ENCODE results near the gene MSMP. TPM values are rescaled to one million over a fixed set of nuclear protein-coding genes. Genes with fewer than 3 reads are reported as not detected.
A peak's percentile ranks its signal among the peaks of the same experiment; 100 is the strongest.

Gene MSMP
- total RNA-seq, 4 donors from 2014 or later = not detected

DNA sequence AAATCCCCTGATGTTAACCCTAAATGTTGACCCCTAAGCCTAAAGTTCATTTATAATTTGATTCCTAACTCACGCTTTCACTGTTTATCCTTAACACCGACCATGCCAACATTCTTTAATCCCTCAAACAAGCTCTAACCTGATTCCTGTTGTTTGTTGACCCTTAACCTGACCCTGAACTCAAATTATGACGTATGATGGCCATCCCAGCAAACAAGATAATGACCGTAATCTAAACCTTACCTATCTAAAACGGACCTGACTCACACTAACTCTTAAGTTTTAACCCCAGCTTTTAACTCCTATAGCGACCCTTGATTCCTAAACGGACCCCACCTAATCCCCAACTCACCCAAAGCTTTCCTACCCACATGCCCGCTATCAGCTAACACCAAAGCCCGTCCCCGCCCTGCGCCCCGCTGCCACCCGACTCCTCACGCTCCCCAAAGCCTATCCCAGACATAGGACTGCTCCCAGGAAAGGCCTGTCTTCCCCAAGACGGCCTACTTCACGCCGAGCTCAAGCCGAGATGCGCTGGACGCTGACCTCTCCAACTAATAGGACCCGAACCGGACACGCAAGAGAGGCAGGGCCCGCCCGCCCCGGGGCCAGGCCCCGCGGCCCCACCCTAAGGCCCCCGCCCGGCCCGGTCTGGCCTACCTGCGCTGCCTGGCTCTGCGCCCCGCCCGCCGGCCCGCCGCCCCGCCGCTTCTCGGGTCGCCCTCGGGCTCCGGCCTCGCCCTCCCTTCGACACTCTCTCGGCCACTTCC lies 22.5 kb downstream of the MSMP start:
- intact Hi-C loops (cut with DNase I; ENCODE audit: low total_unique reads) (loop anchor here (1.0 to 10.0 kb wide), 8 partner anchors 18 to 461 kb away; partner anchors contain the start of genes CCDC107, CLTA, GBA2 and HINT2), in situ Hi-C loops (cut with MboI; ENCODE audit: low sequenced_read_pairs in 4 of 4) (loop anchor here in 1 of 4 donors (25.0 kb wide), 1 partner anchor 244 kb away; the partner anchor contains the start of gene RUSC2)
- no peaks in the 10 kb centered on the region for H3K27me3 ChIP-seq
- ATAC-seq = no peak
- no peaks in the 10 kb centered on the region for H3K9me3 ChIP-seq
- peak overlapping the region; percentile 88 to 98 (median 92) for H3K27ac ChIP-seq
- no peak for TF ChIP-seq POLR2A (IDR thresholded peaks at IDR 0.05)
- TF ChIP-seq, protein P1, sequence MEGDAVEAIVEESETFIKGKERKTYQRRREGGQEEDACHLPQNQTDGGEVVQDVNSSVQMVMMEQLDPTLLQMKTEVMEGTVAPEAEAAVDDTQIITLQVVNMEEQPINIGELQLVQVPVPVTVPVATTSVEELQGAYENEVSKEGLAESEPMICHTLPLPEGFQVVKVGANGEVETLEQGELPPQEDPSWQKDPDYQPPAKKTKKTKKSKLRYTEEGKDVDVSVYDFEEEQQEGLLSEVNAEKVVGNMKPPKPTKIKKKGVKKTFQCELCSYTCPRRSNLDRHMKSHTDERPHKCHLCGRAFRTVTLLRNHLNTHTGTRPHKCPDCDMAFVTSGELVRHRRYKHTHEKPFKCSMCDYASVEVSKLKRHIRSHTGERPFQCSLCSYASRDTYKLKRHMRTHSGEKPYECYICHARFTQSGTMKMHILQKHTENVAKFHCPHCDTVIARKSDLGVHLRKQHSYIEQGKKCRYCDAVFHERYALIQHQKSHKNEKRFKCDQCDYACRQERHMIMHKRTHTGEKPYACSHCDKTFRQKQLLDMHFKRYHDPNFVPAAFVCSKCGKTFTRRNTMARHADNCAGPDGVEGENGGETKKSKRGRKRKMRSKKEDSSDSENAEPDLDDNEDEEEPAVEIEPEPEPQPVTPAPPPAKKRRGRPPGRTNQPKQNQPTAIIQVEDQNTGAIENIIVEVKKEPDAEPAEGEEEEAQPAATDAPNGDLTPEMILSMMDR (IDR thresholded peaks at IDR 0.05 in 4 of 5, conservative IDR thresholded peaks at IDR 0.05 in 1 of 5) = no peak
- H3K36me3 ChIP-seq = peaks cover 0 to 28% of the 10 kb centered on the region in 2 donors
- H3K4me3 ChIP-seq = peak overlapping the region; percentile 68 to 94 (median 87)
- peaks cover 51 to 62% of the 10 kb centered on the region in 2 donors for H3K4me1 ChIP-seq
- DNase-seq = no peak

- ATAC-seq (no peak), DNase-seq (no peak)
- Histone ChIP-seq H3K36me3 (peaks cover 0 to 19% of the 10 kb centered on the region in 2 donors), H3K27me3 (no peaks in the 10 kb centered on the region), H3K27ac (peak overlapping the region; percentile 88 to 98 (median 92)), H3K9me3 (no peaks in the 10 kb centered on the region), H3K4me1 (peaks cover 51 to 65% of the 10 kb centered on the region in 2 donors), H3K4me3 (peak overlapping the region; percentile 68 to 94 (median 87))
- in situ Hi-C loops (cut with MboI; ENCODE audit: low sequenced_read_pairs in 4 of 4) = loop anchor here in 1 of 4 donors (25.0 kb wide), 1 partner anchor 243 kb away; the partner anchor contains the start of gene RUSC2
- intact Hi-C loops (cut with DNase I; ENCODE audit: low total_unique reads) = loop anchor here (5.0 to 10.0 kb wide), 2 partner anchors 246 to 462 kb away; partner anchors contain the start of gene CLTA
- TF ChIP-seq, protein P1 (IDR thresholded peaks at IDR 0.05 in 4 of 5, conservative IDR thresholded peaks at IDR 0.05 in 1 of 5) = no peak
- no peak for TF ChIP-seq POLR2A (IDR thresholded peaks at IDR 0.05)
These were observed 23.6 kb downstream of the MSMP start for GRCh38 chr9:35730486-35730854.

DNA sequence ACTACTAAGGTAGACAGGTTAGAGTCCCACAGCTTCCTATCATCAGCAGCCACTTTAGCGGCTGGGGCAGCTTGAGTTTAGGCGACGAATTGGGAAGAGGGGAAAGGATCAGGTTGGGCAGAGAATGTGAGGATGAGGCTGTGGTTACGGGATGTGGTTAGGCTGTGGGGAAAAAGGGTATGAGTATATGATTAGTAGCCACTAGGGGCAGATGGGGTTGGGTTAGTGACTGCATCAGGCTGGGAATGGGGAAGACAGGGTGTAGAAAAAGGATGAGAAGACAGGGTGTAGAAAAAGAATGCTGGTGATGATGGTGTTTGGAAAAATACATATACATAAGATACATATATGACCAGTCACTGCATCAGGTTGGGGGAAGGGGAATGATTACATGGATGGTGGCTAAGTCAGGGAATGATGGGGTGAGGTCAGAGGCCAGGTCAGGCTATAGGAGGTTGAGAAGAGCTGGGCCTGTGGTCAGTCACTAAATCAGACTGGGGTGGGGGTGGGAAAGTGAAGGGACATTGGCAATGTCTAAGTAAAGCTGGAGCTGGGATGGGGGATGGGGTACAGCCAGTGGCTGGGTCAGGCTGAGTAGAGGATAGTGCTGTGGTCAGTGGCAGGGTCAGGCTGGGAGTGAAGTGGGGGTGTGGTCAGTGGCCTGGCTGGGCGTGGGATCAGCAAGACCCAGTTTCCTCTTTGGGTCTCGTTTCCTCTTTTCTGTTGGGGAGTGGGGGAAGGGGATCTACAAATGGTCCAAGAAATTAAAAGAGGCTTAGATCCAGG lies 24.2 kb downstream of the MSMP start:
- ATAC-seq (no peak), DNase-seq (peak; percentile 19 to 51)
- Histone ChIP-seq H3K4me1 (peaks cover 51 to 65% of the 10 kb centered on the region in 2 donors), H3K9me3 (no peaks in the 10 kb centered on the region), H3K4me3 (peak overlapping the region; percentile 27 to 94 (median 77)), H3K27ac (peak overlapping the region; percentile 88 to 98 (median 92)), H3K36me3 (peaks cover 0 to 19% of the 10 kb centered on the region in 2 donors), H3K27me3 (no peaks in the 10 kb centered on the region)
- in situ Hi-C loops (cut with MboI; ENCODE audit: low sequenced_read_pairs in 4 of 4) (loop anchor here in 2 of 4 donors (10.0 to 25.0 kb wide), 2 partner anchors 65 to 243 kb away; partner anchors contain the start of genes ARHGEF39 (in 1 of the 2) and RUSC2 (in 1 of the 2)), intact Hi-C loops (cut with DNase I; ENCODE audit: low total_unique reads) (loop anchor here (5.0 to 10.0 kb wide), 2 partner anchors 245 to 462 kb away; partner anchors contain the start of gene CLTA)
- no peak for TF ChIP-seq POLR2A (IDR thresholded peaks at IDR 0.05)
- TF ChIP-seq, protein P1 (IDR thresholded peaks at IDR 0.05 in 4 of 5, conservative IDR thresholded peaks at IDR 0.05 in 1 of 5) = peak in 3 of 5 experiments; percentile 30 to 50 (median 44)

DNA sequence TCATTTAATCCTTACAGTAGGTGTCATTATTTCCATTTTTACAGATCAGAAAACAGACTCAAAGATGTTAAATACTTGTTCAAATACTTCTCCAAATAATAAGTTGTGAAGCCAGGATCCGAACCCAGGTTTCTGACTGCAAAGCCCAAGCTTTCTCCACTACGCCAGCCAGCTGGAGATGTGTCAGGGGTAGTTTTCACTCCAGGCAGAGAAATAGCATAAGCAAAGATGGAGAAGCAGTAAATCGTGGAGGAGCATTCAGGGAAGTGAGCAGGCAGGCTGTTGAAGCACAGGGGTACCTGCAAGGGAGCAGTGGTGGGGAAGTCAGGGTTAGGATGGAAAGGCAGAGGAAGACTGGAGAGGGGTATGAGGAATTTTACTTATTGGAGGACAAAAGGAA lies 25.0 kb downstream of the MSMP start:
- in situ Hi-C loops (cut with MboI; ENCODE audit: low sequenced_read_pairs in 4 of 4) = loop anchor here in 2 of 4 donors (10.0 to 25.0 kb wide), 2 partner anchors 64 to 242 kb away; partner anchors contain the start of genes ARHGEF39 (in 1 of the 2) and RUSC2 (in 1 of the 2)
- ATAC-seq (no peak), DNase-seq (no peak)
- Histone ChIP-seq H3K4me1 (peaks cover 51 to 62% of the 10 kb centered on the region in 2 donors), H3K27me3 (no peaks in the 10 kb centered on the region), H3K9me3 (no peaks in the 10 kb centered on the region), H3K4me3 (peak overlapping the region; percentile 21 to 40 (median 26)), H3K36me3 (peaks cover 0 to 22% of the 10 kb centered on the region in 2 donors), H3K27ac (peak overlapping the region; percentile 88 to 98 (median 92))
- no peak for TF ChIP-seq POLR2A (IDR thresholded peaks at IDR 0.05)
- TF ChIP-seq, protein P1 (IDR thresholded peaks at IDR 0.05 in 4 of 5, conservative IDR thresholded peaks at IDR 0.05 in 1 of 5) = no peak
- intact Hi-C loops (cut with DNase I; ENCODE audit: low total_unique reads) = no loop called here

Measured in gastrocnemius medialis (tissue), 4 donors.